PC-9 (cell line): ENCODE results near the gene SYTL5. TPM values are rescaled to one million over a fixed set of nuclear protein-coding genes. Genes with fewer than 3 reads are reported as not detected.

ENCODE experiments used
- BruUV-seq: library from RNA; stranded (reverse); fragments of 400-500 nt; replicated peaks from 2 replicates; lab custom pipeline; 2021; lab: Mats Ljungman, UMichigan
- CTCF ChIA-PET: fragments of 300-600 bp; sonication (Branson Sonifier 250); formaldehyde crosslinking; loops from one replicate; lab custom pipeline; 2022; ENCODE audit warnings: antibody characterized with exemption; lab: Charles Lee
- POLR2A ChIA-PET: fragments of 300-600 bp; sonication (Branson Sonifier 250); formaldehyde crosslinking; loops from one replicate; lab custom pipeline; 2022; ENCODE audit warnings: antibody characterized with exemption; ENCODE audit not compliant: unreplicated experiment; lab: Charles Lee
- DNase-seq, 2 experiments: peaks; one replicate each; pipeline versions ENCODE4 v3.0.0 to v3.0.0-alpha.2; 2015 to 2022; ENCODE audit warnings: mixed read lengths in 1 of 2
- H2AFZ ChIP-seq: fragments of 200-600 bp; sonication (generic); 2 replicates; pipeline ENCODE4 v1.8.1; 2017; ENCODE audit warnings: antibody characterized with exemption
- H3F3A ChIP-seq: fragments of 200-600 bp; sonication (generic); 2 replicates; pipeline ENCODE4 v1.8.1; 2017; ENCODE audit warnings: antibody characterized with exemption, mild to moderate bottlenecking, low read depth; ENCODE audit not compliant: insufficient read depth
- H3K27ac ChIP-seq: fragments of 200-600 bp; sonication (generic); 2 replicates; pipeline ENCODE4 v1.6.1; 2016; ENCODE audit warnings: mixed run types
- H3K27me3 ChIP-seq: fragments of 200-600 bp; sonication (generic); 2 replicates; pipeline ENCODE4 v1.6.1; 2016; ENCODE audit warnings: low read depth, mixed run types; ENCODE audit not compliant: insufficient read depth
- H3K36me3 ChIP-seq: fragments of 200-600 bp; sonication (generic); 2 replicates; pipeline ENCODE4 v1.6.1; 2016; ENCODE audit warnings: low read depth, mixed run types
- H3K4me1 ChIP-seq: fragments of 200-600 bp; sonication (generic); replicated peaks from 2 replicates; pipeline ENCODE4 v1.6.1; 2016; ENCODE audit warnings: mixed run types; ENCODE audit not compliant: insufficient read depth
- H3K4me2 ChIP-seq: fragments of 200-600 bp; sonication (generic); 2 replicates; pipeline ENCODE4 v1.6.1; 2017; ENCODE audit warnings: mixed run types
- H3K4me3 ChIP-seq: fragments of 200-600 bp; sonication (generic); 2 replicates; pipeline ENCODE4 v1.6.1; 2016; ENCODE audit warnings: mixed run types
- H3K79me2 ChIP-seq: fragments of 200-600 bp; sonication (generic); 2 replicates; pipeline ENCODE4 v1.6.1; 2017; ENCODE audit warnings: low read depth, mixed run types
- H3K9me2 ChIP-seq: fragments of 200-600 bp; sonication (generic); 2 replicates; pipeline ENCODE4 v1.8.1; 2017; ENCODE audit warnings: mild to moderate bottlenecking; ENCODE audit not compliant: insufficient read depth
- H3K9me3 ChIP-seq: fragments of 200-600 bp; sonication (generic); 2 replicates; pipeline ENCODE4 v1.8.1; 2016; ENCODE audit warnings: low read depth; ENCODE audit not compliant: insufficient read depth
- H4K20me1 ChIP-seq: fragments of 200-600 bp; sonication (generic); 2 replicates; pipeline ENCODE4 v1.8.1; 2017; ENCODE audit not compliant: insufficient read depth
- EZH2 ChIP-seq: fragments of 200-600 bp; sonication (generic); IDR thresholded peaks from 2 replicates; pipeline ENCODE4 v1.8.0; 2017; ENCODE audit warnings: antibody characterized with exemption, low read depth
- intact Hi-C: fragments of 100-400 bp; cut with micrococcal nuclease; formaldehyde crosslinking; loops from one replicate; pipeline ENCODE4 v1.10.0; 2022; ENCODE audit not compliant: unreplicated experiment
- total RNA-seq: library from RNA; stranded (reverse); gene quantifications from 2 replicates; pipeline ENCODE4 v1.2.3, GENCODE V29; 2021
- TF ChIP-seq, protein P1 (sequence below): fragments of 200-600 bp; sonication (generic); conservative IDR thresholded peaks from 2 replicates; pipeline ENCODE4 v1.6.1; 2017; ENCODE audit warnings: mixed run types, antibody characterized with exemption, mild to moderate bottlenecking, moderate library complexity

The SYTL5 gene
- total RNA-seq, 1 experiment from 2014 or later = not detected

DNA sequence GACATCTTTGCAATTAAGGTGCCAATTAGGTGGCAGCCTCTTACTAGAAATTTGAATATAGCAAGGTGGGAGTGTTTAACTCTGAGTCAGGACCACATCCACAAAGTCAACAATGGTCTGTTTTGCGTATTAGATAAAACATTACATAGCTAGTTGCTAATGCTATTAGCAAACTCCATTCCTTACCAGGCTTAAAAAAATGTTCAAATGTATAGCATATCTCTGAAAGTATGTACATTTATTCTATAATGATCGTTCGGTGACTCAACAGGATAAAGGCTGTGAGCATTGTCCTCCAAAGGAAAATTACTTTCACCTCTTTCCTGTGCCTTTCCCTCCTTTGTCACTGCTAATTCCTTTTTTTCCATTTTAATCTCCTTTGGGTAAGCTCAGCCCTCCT lies 74.5 kb downstream of the SYTL5 start:
- no peaks in the 10 kb centered on the region for H3K9me3 ChIP-seq
- no peak overlapping the region for H3K27ac ChIP-seq
- CTCF ChIA-PET = no interaction called here
- POLR2A ChIA-PET = no interaction called here
- H3K36me3 ChIP-seq = no peaks in the 10 kb centered on the region
- H3K27me3 ChIP-seq = no peaks in the 10 kb centered on the region
- H3K79me2 ChIP-seq = no peaks in the 10 kb centered on the region
- no peak overlapping the region for H2AFZ ChIP-seq
- no TSS peak for BruUV-seq
- H3F3A ChIP-seq = no peaks in the 10 kb centered on the region
- no peaks in the 10 kb centered on the region for H3K4me1 ChIP-seq
- TF ChIP-seq EZH2 = no peak
- TF ChIP-seq, protein P1, sequence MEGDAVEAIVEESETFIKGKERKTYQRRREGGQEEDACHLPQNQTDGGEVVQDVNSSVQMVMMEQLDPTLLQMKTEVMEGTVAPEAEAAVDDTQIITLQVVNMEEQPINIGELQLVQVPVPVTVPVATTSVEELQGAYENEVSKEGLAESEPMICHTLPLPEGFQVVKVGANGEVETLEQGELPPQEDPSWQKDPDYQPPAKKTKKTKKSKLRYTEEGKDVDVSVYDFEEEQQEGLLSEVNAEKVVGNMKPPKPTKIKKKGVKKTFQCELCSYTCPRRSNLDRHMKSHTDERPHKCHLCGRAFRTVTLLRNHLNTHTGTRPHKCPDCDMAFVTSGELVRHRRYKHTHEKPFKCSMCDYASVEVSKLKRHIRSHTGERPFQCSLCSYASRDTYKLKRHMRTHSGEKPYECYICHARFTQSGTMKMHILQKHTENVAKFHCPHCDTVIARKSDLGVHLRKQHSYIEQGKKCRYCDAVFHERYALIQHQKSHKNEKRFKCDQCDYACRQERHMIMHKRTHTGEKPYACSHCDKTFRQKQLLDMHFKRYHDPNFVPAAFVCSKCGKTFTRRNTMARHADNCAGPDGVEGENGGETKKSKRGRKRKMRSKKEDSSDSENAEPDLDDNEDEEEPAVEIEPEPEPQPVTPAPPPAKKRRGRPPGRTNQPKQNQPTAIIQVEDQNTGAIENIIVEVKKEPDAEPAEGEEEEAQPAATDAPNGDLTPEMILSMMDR = no peak
- H3K4me3 ChIP-seq = no peak overlapping the region
- no peaks in the 10 kb centered on the region for H4K20me1 ChIP-seq
- no peak for DNase-seq
- no peak overlapping the region for H3K4me2 ChIP-seq
- intact Hi-C loops = no loop called here
- no peaks in the 10 kb centered on the region for H3K9me2 ChIP-seq

DNA sequence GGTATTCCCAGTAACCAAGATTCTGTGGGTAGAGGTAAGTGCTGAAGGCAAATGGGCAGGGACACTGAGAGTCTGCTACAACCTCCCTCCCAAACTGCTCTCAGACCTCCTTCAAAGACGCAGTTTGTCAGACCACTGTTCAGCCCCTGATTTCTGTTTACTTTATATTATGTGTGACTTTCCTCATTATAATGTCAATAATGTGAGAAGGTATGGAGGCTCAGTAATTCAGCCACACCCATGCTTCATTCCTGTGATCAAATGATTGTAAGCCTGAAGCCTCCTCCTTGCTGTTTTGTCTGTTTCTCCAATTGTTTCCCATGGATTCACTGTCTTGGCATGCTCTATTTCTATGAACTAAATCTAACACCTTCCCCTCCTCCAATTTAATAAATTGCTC lies 75.6 kb downstream of the SYTL5 start:
- Histone ChIP-seq H3K27me3 (no peaks in the 10 kb centered on the region), H3K27ac (no peak overlapping the region), H2AFZ (no peak overlapping the region), H4K20me1 (no peaks in the 10 kb centered on the region), H3K9me3 (no peaks in the 10 kb centered on the region), H3K4me2 (no peak overlapping the region), H3K4me1 (no peaks in the 10 kb centered on the region), H3K4me3 (no peak overlapping the region), H3K36me3 (no peaks in the 10 kb centered on the region), H3K79me2 (no peaks in the 10 kb centered on the region), H3F3A (no peaks in the 10 kb centered on the region), H3K9me2 (no peaks in the 10 kb centered on the region)
- DNase-seq = no peak
- no TSS peak for BruUV-seq
- no peak for TF ChIP-seq EZH2
- TF ChIP-seq, protein P1 = no peak
- intact Hi-C loops = no loop called here
- ChIA-PET CTCF (no interaction called here), POLR2A (no interaction called here)

DNA sequence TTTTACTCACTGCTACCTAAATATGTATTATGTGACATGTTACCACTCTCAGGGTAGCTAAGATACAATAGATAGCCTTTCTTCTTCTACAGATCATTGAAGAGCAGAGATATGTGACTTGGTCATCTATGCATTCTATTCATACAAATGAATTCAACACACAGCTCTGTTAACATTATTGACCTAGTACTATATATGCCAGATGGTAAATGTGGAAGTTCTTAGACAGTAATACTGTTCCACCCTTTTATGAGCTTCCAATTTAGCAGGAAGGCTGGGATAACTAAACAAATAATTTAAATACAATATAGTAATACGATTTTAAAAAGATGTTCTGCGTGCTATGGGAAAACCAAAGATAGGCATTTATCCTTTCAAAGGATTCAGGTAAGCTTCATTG lies 76.0 kb downstream of the SYTL5 start:
- intact Hi-C loops = no loop called here
- H3K9me3 ChIP-seq = no peaks in the 10 kb centered on the region
- no TSS peak for BruUV-seq
- no peaks in the 10 kb centered on the region for H3K4me1 ChIP-seq
- no peak overlapping the region for H3K27ac ChIP-seq
- H3F3A ChIP-seq = no peaks in the 10 kb centered on the region
- no peaks in the 10 kb centered on the region for H3K9me2 ChIP-seq
- DNase-seq = no peak
- no peak overlapping the region for H2AFZ ChIP-seq
- H3K4me2 ChIP-seq = no peak overlapping the region
- no peaks in the 10 kb centered on the region for H3K36me3 ChIP-seq
- no peaks in the 10 kb centered on the region for H3K27me3 ChIP-seq
- no peaks in the 10 kb centered on the region for H3K79me2 ChIP-seq
- TF ChIP-seq, protein P1 = no peak
- TF ChIP-seq EZH2 = no peak
- no peak overlapping the region for H3K4me3 ChIP-seq
- no peaks in the 10 kb centered on the region for H4K20me1 ChIP-seq
- ChIA-PET CTCF (no interaction called here), POLR2A (no interaction called here)
